Endodermal cell (in vitro differentiated cells): ENCODE measurements around the gene DOCK7. TPM values are rescaled to one million over a fixed set of nuclear protein-coding genes. Genes with fewer than 3 reads are reported as not detected.
A peak's percentile ranks its signal among the peaks of the same experiment; 100 is the strongest.

Experiments used
- DNase-seq: peaks from one replicate; pipeline ENCODE4 v3.0.0-alpha.2; 2017
- H3K27ac ChIP-seq: 2 replicates; pipeline ENCODE4 v1.5.1; 2013; ENCODE audit warnings: mild to moderate bottlenecking, low read depth, low read length, moderate library complexity
- H3K27me3 ChIP-seq: 2 replicates; pipeline ENCODE4 v1.6.1; 2013; ENCODE audit warnings: mild to moderate bottlenecking, low read length, moderate library complexity; ENCODE audit not compliant: insufficient read depth, control insufficient read depth, poor library complexity, severe bottlenecking
- H3K36me3 ChIP-seq: 2 replicates; pipeline ENCODE4 v1.7.0; 2013; ENCODE audit warnings: mild to moderate bottlenecking, low read length, moderate library complexity; ENCODE audit not compliant: control insufficient read depth, insufficient read depth
- H3K4me1 ChIP-seq: one replicate; pipeline ENCODE4 v1.7.0; 2013; ENCODE audit warnings: low read length; ENCODE audit not compliant: control insufficient read depth, insufficient read depth
- H3K4me3 ChIP-seq: 2 replicates; pipeline ENCODE4 v1.5.1; 2013; ENCODE audit warnings: mild to moderate bottlenecking, low read length, moderate library complexity
- H3K9ac ChIP-seq: 2 replicates; pipeline ENCODE4 v1.6.1; 2013; ENCODE audit warnings: mild to moderate bottlenecking, low read length, moderate library complexity; ENCODE audit not compliant: poor library complexity, severe bottlenecking; ENCODE audit errors: extremely low read depth
- H3K9me3 ChIP-seq: 2 replicates; pipeline ENCODE4 v1.6.1; 2013; ENCODE audit warnings: mild to moderate bottlenecking, low read length, moderate library complexity; ENCODE audit not compliant: control insufficient read depth
- H3K27ac Mint-ChIP-seq: 2 replicates; pipeline ENCODE4 v1.8.0; 2020; ENCODE audit warnings: mixed read lengths
- H3K27me3 Mint-ChIP-seq: 2 replicates; pipeline ENCODE4 v1.8.0; 2021; ENCODE audit warnings: mild to moderate bottlenecking, mixed read lengths; ENCODE audit not compliant: insufficient read depth
- H3K36me3 Mint-ChIP-seq: 2 replicates; pipeline ENCODE4 v1.8.0; 2020; ENCODE audit warnings: low read depth, mixed read lengths
- H3K4me1 Mint-ChIP-seq: 2 replicates; pipeline ENCODE4 v1.8.0; 2020; ENCODE audit warnings: mixed read lengths
- H3K4me3 Mint-ChIP-seq: 2 replicates; pipeline ENCODE4 v1.8.0; 2020; ENCODE audit warnings: mild to moderate bottlenecking, moderate library complexity, mixed read lengths
- H3K9me3 Mint-ChIP-seq: 2 replicates; pipeline ENCODE4 v1.8.0; 2020; ENCODE audit warnings: mild to moderate bottlenecking, mixed read lengths
- CTCF ChIP-seq: fragments of 200-600 bp; sonication (generic); conservative IDR thresholded peaks from 2 replicates; pipeline ENCODE4 v1.5.0; 2021; ENCODE audit warnings: antibody characterized with exemption, mild to moderate bottlenecking
- WGBS, 2 experiments: methylation state at CpG; one replicate each; pipeline versions ENCODE4 v1.1.5 to v1.1.7; 2013; ENCODE audit warnings: missing lambda C conversion rate in 2 of 2, mixed read lengths in 1 of 2; ENCODE audit not compliant: insufficient coverage in 1 of 2, insufficient read length in 1 of 2; 5-methylcytosine and 5-hydroxymethylcytosine counted together
- total RNA-seq, 2 donors: library from RNA; stranded (reverse); fragmentation: NEBNext Ultra II Directional in 1 of 2; extraction: Animal tissue kit (Norgen Biotek cat#: 25700) in 1 of 2; gene quantifications; 2 replicates in 1 of 2; 3 replicates in 1 of 2; pipeline ENCODE4 v1.2.1, GENCODE V29; 2021

DOCK7 gene
- total RNA-seq, 2 donors from 2014 or later: 66.8 to 72.8 TPM

GRCh38 chr1:62539028-62539447, 149.1 kb downstream of the DOCK7 start:
- Histone ChIP-seq H3K27ac (no peak overlapping the region), H3K36me3 (peaks cover 70% of the 10 kb centered on the region)
- no peak for TF ChIP-seq CTCF

DNA sequence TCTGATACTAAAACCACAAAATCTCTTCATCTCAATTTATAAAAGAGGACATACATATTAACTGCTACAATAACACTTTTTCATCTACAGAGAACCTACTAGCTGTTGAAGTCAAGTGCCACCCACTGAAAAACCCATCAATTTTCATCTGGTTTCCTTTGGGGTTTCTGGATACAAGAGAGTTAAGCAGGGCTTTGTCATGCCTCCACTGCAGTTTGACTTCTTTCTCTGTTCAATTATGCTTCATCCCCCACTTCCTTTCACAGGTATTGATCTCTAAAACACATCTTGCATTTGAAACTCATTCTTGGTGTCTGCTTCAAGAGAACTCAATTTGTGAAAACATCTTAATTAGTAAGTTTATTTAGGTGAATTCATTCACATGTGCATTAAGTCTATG, 151.3 kb downstream of the DOCK7 start:
- H3K36me3 Mint-ChIP-seq: peaks cover 27% of the 10 kb centered on the region
- Histone ChIP-seq H3K27ac (no peak overlapping the region), H3K27me3 (no peaks in the 10 kb centered on the region), H3K4me1 (no peaks in the 10 kb centered on the region), H3K9ac (no peak overlapping the region), H3K4me3 (no peak overlapping the region), H3K36me3 (peaks cover 63% of the 10 kb centered on the region), H3K9me3 (no peaks in the 10 kb centered on the region)
- H3K9me3 Mint-ChIP-seq: no peaks in the 10 kb centered on the region
- no peak overlapping the region for H3K27ac Mint-ChIP-seq
- no peak overlapping the region for H3K4me3 Mint-ChIP-seq
- no peaks in the 10 kb centered on the region for H3K27me3 Mint-ChIP-seq
- no peak for TF ChIP-seq CTCF
- no peaks in the 10 kb centered on the region for H3K4me1 Mint-ChIP-seq
- no peak for DNase-seq

More at GRCh38 chr1:62539028-62539447, 149.1 kb downstream of the DOCK7 start:
- 91 to 92% methylated on average over 1 to 2 of the region's 2 CpGs for WGBS, 2 experiments
- Mint-ChIP-seq H3K4me1 (no peaks in the 10 kb centered on the region), H3K9me3 (no peaks in the 10 kb centered on the region), H3K36me3 (peaks cover 36% of the 10 kb centered on the region), H3K27ac (no peak overlapping the region), H3K27me3 (no peaks in the 10 kb centered on the region), H3K4me3 (no peak overlapping the region)
- H3K4me3 ChIP-seq: no peak overlapping the region
- no peak for DNase-seq
- no peaks in the 10 kb centered on the region for H3K9me3 ChIP-seq
- no peak overlapping the region for H3K9ac ChIP-seq
- no peaks in the 10 kb centered on the region for H3K27me3 ChIP-seq
- H3K4me1 ChIP-seq: no peaks in the 10 kb centered on the region

- Histone ChIP-seq H3K4me1 (no peaks in the 10 kb centered on the region), H3K9ac (no peak overlapping the region), H3K4me3 (no peak overlapping the region), H3K27ac (no peak overlapping the region), H3K27me3 (no peaks in the 10 kb centered on the region), H3K9me3 (no peaks in the 10 kb centered on the region), H3K36me3 (peaks cover 55% of the 10 kb centered on the region)
- Mint-ChIP-seq H3K36me3 (peaks cover 27% of the 10 kb centered on the region), H3K27ac (no peak overlapping the region), H3K27me3 (no peaks in the 10 kb centered on the region), H3K4me3 (no peak overlapping the region), H3K4me1 (peaks cover 3% of the 10 kb centered on the region), H3K9me3 (peaks cover 3% of the 10 kb centered on the region)
- WGBS, 2 experiments: 48 to 61% methylated on average over 3 to 5 of the region's 6 CpGs
- TF ChIP-seq CTCF: peak; percentile 85
- peak; percentile 89 for DNase-seq
Measured at GRCh38 chr1:62530516-62531154, 157.6 kb downstream of the DOCK7 start.
